ENCODE data around the gene TM9SF3.

TM9SF3 gene

DNA sequence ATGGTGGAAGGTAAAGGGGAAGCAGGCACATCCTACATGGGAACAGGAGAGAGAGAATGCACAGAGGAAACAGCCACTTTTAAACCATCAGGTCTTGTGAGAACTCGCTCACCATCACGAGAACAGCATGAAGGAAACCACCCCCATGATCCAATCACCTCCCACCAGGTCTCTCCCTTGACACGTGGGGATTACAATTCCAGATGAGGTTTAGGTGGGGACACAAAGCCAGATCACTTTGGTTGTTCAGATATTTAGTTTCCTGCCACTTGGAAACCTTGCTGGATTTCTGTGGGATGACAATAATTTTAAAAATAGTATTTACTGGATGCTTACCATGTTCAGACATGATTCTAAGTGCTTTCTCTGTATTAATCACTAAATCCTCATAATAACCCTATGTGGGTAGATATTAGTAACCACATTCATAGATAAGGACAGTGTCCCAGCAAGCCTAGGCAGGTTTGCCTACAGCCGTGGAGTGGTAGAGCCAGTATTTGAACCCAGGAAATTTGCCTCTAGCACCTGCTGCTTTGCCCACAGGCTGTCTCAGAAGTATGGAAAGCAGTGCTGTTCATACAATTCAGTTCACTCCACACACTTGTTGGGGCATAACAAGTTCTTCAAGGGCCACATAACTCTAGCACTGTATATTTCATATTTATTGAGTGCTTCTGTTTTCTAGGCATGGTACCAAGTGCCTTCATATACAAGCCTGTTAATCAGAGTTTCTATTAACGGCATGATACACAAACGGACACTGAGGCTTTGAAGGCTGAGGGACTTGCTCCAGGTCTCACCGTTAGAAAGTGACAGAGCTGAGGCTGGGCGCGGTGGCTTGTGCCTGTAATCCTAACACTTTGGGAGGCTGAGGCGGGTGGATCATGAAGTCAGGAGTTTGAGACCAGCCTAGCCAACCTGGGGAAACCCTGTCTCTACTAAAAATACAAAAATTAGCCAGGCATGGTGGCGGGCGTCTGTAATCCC lies 81.4 kb downstream of the TM9SF3 start:
- DNase-seq: no peak

DNA sequence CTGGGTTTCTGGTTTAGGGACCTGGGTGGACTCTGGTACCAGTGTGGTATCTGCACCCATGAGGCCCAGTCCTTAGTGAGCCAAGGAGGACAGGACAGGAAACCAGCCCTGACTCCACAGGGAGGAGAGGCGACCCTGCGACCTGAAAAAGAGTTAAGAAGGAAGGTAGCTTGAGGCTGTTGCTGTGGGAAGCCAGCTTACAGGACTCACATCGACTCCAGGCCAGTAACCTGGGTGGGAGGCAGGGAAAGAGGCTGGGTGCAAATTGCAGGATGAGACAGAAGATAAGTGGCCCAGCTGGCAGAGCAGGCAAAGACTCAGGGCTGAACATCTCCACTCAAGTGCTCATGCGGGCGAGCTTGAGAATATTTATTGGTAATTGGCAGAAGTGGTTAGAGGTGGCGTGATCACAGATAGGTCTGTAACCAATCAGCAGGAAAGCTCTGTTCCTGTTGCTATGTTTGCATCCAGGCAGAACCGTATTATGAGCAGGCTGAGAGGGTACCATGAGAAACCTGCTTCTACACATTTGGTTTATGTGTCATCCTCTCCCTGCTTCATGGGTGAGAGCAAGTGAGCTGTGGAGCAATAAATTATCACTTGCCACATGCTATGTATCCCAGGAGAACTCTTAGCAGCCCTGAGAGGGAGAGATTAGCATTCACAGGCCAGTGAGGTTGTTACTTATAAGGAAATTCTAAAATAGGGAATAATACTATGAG lies 84.1 kb downstream of the TM9SF3 start:
- DNase-seq: no peak

- no peak for DNase-seq
Measured at GRCh38 chr10:96501985-96502384, 84.8 kb downstream of the TM9SF3 start.

- no peak for DNase-seq
Measured at GRCh38 chr10:96500519-96500918, 86.3 kb downstream of the TM9SF3 start.

DNA sequence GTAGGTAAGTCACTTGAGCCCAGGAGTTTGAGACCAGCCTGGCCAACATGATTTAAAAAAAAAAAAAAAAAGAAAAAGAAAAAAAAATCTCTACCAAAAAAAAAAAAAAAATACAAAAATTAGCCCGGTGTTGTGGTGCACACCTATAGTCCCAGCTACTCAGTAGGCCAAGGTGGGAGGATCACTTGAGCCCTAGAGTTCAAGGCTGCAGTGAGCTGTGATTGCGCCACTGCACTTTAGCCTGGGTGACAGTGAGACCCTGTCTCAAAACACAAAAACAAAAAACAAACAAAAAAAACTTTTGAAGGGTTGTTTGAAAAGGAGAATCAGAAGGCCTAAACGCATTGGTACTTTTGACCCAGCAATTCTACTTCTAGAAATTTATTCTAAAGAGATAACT lies 86.8 kb downstream of the TM9SF3 start:
- no peak for DNase-seq

DNA sequence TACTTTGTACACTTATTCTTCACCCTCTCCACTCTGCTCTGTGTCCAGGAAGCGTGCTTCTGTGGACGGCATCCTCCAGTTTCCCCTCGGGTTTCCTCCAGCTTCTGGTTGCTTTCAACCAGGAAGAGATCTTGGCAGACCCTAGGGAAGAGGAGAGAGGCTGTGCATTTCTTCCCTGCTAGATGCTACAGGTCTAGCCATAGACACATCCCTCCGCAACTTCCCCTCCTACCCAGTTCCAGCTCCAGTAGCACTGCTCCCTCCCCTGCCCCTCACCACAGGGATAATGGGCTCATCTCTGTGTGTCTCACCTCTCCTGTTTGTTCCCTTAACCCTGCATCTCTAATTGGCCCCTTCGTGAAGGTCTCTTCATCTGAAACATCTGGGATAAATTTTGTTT lies 89.4 kb downstream of the TM9SF3 start:
- DNase-seq: no peak

GRCh38 chr10:96496281-96496925 lies 90.4 kb downstream of the TM9SF3 start:
- DNase-seq: no peak

- no peak for DNase-seq
Measured at GRCh38 chr10:96495544-96495943, 91.3 kb downstream of the TM9SF3 start.

GRCh38 chr10:96494694-96495093 lies 92.1 kb downstream of the TM9SF3 start:
- no peak for DNase-seq

DNA sequence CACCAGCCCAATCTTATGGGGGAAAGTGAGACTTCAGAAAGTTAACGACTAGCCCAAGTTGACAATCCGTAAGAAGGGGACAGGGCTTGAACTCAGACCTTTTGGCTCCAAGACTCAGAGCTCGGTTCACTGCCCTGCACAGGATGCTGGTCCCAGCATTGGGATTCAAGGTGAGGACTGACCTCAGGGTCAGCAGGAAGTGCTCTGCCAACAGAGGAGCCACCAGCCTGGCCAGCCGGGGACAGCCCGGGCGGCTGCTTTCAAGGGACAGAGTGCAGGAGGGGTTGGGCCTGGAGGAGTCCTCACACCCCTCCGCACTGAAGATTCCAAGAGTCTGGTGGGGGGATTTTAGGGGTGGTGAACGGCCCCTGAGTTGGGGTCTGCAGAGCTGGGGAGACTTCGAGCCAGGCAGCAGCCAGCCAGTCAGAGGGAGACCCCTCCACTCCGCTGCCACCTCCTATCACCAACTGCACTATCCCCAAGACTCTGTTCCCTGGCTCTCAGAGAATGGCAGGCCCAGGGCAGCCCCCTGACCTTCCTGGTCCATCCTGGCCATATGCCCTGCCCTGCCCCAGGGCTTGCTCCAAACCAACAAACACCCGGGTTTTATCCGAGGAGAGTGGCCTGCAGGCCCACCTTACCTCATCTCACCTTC lies 92.8 kb downstream of the TM9SF3 start:
- DNase-seq: no peak

GRCh38 chr10:96493254-96493653 lies 93.6 kb downstream of the TM9SF3 start:
- no peak for DNase-seq

GRCh38 chr10:96491303-96491702 lies 95.5 kb downstream of the TM9SF3 start:
- DNase-seq: no peak

GRCh38 chr10:96488161-96488935 lies 98.5 kb downstream of the TM9SF3 start:
- DNase-seq: no peak

DNA sequence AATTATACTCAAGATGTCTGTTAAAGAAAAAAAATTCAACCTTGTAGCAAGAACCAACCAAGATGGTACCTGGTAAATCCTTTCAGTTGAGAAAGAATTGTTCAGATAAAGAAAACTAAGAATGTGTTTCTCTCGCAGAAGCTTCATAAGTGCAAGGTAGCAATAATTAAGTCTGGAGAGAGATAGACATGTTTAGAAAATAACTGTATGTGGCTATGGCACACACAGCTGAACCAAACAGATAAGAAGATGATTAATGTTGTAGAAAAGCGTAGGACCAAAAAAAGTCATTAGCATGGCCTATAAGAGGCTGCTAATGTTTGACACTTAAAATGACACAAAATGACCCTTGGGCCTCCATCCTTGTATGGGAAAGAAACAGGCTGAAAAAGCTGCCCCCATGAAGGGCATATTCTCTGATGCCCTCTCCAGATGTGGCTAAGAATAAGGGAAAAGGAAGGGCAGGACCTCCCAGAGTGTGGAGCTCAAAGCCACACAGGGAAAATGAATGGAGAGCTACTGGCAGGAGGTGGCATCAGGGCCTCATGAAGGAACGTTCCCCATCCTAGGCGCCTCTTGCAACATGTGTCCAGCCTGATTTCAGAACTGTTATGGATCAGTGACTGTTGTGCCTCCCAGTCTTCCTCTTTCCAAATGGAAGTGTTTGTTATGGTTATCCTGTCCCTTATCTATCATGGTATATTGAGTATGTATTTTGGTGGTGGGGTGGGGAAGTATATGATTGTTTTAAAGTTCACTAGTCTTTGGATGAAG lies 103.8 kb downstream of the TM9SF3 start:
- no peak for DNase-seq

DNA sequence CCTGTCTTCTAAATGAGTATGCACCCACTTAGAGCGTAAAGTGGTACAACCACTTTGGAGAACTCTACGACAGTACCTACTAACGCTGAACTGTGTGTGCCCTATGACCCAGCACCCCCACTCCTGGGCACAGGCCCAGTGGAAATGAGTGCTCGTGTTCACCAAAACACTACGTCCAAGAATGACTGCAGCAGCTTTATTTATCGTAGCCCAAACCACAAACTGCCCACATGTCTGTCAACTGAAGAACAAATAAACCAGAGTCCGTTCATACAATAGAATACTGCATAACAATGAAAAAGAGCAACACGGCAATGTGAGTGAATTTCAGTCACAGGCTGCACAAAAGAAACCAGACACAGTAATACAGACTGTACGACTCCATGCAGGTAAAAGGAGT lies 108.5 kb downstream of the TM9SF3 start:
- DNase-seq: no peak

DNA sequence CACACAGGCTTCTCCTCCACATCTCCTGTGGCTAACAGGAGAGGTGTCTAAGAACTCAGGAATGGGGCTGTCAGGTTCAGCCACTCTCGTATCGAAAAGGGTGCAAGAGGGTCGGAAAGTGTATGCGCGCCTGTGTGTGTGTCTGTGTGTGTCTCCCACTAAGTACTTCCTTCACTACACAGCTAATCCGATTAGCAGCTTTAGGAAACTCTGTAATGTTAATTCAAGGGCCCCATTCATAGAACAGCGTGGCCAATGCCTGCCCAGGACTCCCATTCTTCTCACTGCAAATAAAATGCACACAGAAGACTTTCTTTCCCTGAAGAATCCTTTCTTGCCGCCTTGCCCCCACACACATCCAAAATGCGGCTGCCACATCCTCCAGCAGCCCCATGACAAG lies 112.9 kb downstream of the TM9SF3 start:
- DNase-seq: no peak

GRCh38 chr10:96470116-96470743 lies 116.6 kb downstream of the TM9SF3 start:
- DNase-seq: peak; percentile 38

GRCh38 chr10:96468845-96469244 lies 118.0 kb downstream of the TM9SF3 start:
- no peak for DNase-seq
